Measurements from ENCODE around the gene ERFE. TPM values are rescaled to one million over a fixed set of nuclear protein-coding genes. Genes with fewer than 3 reads are reported as not detected.

ERFE gene
- total and polyA plus RNA-seq, 2 donors (not counting 3 experiments of a cell fraction or from before 2014, with no cell fraction given) = 0.65 to 1.2 TPM

- intact Hi-C loops (cut with micrococcal nuclease) = no loop called here
- peaks cover 20% of the 10 kb centered on the region for H3K4me1 ChIP-seq (ENCODE audit: control insufficient read depth, extremely low read depth, insufficient read depth, low read length)
- no peak overlapping the region for H3K9ac ChIP-seq (replicated peaks; ENCODE audit: extremely low read depth, insufficient read depth, low read length)
- H3K27me3 ChIP-seq (ENCODE audit: control insufficient read depth in 2 of 2, insufficient read depth in 2 of 2, low read length in 2 of 2) = peaks cover 1 to 13% of the 10 kb centered on the region in 2 experiments
- no peak overlapping the region for H2AFZ ChIP-seq (ENCODE audit: low read depth, low read length)
- no peak overlapping the region for H3K4me3 ChIP-seq (replicated peaks in 1 of 3; ENCODE audit: insufficient read depth in 1 of 3, low read depth in 1 of 3, low read length in 3 of 3)
- no peaks in the 10 kb centered on the region for H4K20me1 ChIP-seq (replicated peaks; ENCODE audit: control insufficient read depth, extremely low read depth, insufficient read depth, low read length)
- FAIRE-seq (peak; percentile 18), DNase-seq (ENCODE audit: low read depth, low spot score) (no peak)
- H3K79me2 ChIP-seq (ENCODE audit: control insufficient read depth, insufficient read depth, low read length) = no peaks in the 10 kb centered on the region
- H3K9me1 ChIP-seq (replicated peaks; ENCODE audit: control insufficient read depth, extremely low read depth, insufficient read depth, low read length) = no peaks in the 10 kb centered on the region
- TF ChIP-seq POLR2AphosphoS5 (IDR thresholded peaks at IDR 0.05; ENCODE audit: insufficient read depth, low read depth, low read length) (no peak), CTCF (IDR thresholded peaks at IDR 0.05; ENCODE audit: extremely low read depth in 1 of 2, insufficient read depth in 1 of 2, low read depth in 1 of 2, low read length in 2 of 2) (no peak), MAX (IDR thresholded peaks at IDR 0.05; ENCODE audit: insufficient read depth, insufficient read length) (no peak), POLR2A (IDR thresholded peaks at IDR 0.05; ENCODE audit: low read depth, low read length) (no peak), FOS (IDR thresholded peaks at IDR 0.05; ENCODE audit: borderline replicate concordance, insufficient read depth, low read length) (no peak), MYC (IDR thresholded peaks at IDR 0.05; ENCODE audit: low read depth, low read length) (no peak), JUN (IDR thresholded peaks at IDR 0.05; ENCODE audit: borderline replicate concordance, insufficient read depth, insufficient read length, low read depth) (no peak), GATA2 (IDR thresholded peaks at IDR 0.05; ENCODE audit: insufficient read depth, insufficient read length, low read depth, low read length) (no peak), EZH2 (IDR thresholded peaks at IDR 0.05; ENCODE audit: borderline replicate concordance, low read depth, low read length, severe bottlenecking) (no peak)
- no peak overlapping the region for H3K27ac ChIP-seq (ENCODE audit: insufficient read depth, low read depth, low read length)
- no peak overlapping the region for H3K4me2 ChIP-seq (ENCODE audit: insufficient read depth, low read length)
- no peaks in the 10 kb centered on the region for H3K9me3 ChIP-seq (replicated peaks; ENCODE audit: control insufficient read depth, insufficient read depth, low read length)
- ChIA-PET CTCF (no interaction called here), POLR2A (no interaction called here)
- BruUV-seq (replicated peaks) = no TSS peak
- H3K36me3 ChIP-seq (ENCODE audit: control insufficient read depth in 2 of 2, extremely low read depth in 1 of 2, insufficient read depth in 2 of 2, low read length in 2 of 2) = peaks cover 1 to 9% of the 10 kb centered on the region in 2 experiments
- dilution Hi-C loops (cut with MboI; ENCODE audit: extremely low pct_ligation_motif_present, low sequenced_read_pairs) = no loop called here
Measured at GRCh38 chr2:238165288-238165921, 6.6 kb downstream of the ERFE start.

Data from endothelial cell of umbilical vein (primary cell).